Fibroblast of villous mesenchyme (primary cell): ENCODE data around the gene CIAO1. TPM values are rescaled to one million over a fixed set of nuclear protein-coding genes. Genes with fewer than 3 reads are reported as not detected.
A peak's percentile ranks its signal among the peaks of the same experiment; 100 is the strongest.

Source experiments
- DNase-seq: peaks from one replicate; pipeline ENCODE4 v3.0.0-alpha.2; 2010; ENCODE audit warnings: low read depth
- H3K4me3 ChIP-seq: 2 replicates; pipeline ENCODE4 v1.5.1; 2011; ENCODE audit warnings: low read depth, mild to moderate bottlenecking, low read length
- CTCF ChIP-seq: IDR thresholded peaks from 2 replicates; pipeline ENCODE4 v1.5.1; 2012; ENCODE audit warnings: low read depth, mild to moderate bottlenecking, low read length; ENCODE audit not compliant: insufficient read depth
- total RNA-seq: library from RNA; depleted of rRNA; stranded (reverse); fragments of >200 nt; gene quantifications from 2 replicates; pipeline ENCODE4 v1.2.3, GENCODE V29; 2012

The CIAO1 gene
- total RNA-seq, 1 donor, result 108 TPM

- H3K4me3 ChIP-seq, result no peak overlapping the region
- DNase-seq, result no peak
- TF ChIP-seq CTCF, result no peak
These were observed 51.0 kb downstream of the CIAO1 start for GRCh38 chr2:96316999-96317398.

- no peak for DNase-seq
- no peak overlapping the region for H3K4me3 ChIP-seq
- TF ChIP-seq CTCF, result no peak
These were observed 51.6 kb downstream of the CIAO1 start for GRCh38 chr2:96317584-96317997.

- no peak for TF ChIP-seq CTCF
- no peak for DNase-seq
- no peak overlapping the region for H3K4me3 ChIP-seq
These were observed 52.7 kb downstream of the CIAO1 start for GRCh38 chr2:96318723-96319122.

GRCh38 chr2:96319396-96319795 lies 53.4 kb downstream of the CIAO1 start:
- no peak for DNase-seq
- no peak overlapping the region for H3K4me3 ChIP-seq
- no peak for TF ChIP-seq CTCF

GRCh38 chr2:96320326-96320725 lies 54.3 kb downstream of the CIAO1 start:
- DNase-seq, result no peak
- no peak for TF ChIP-seq CTCF

GRCh38 chr2:96320728-96321622 lies 55.0 kb downstream of the CIAO1 start:
- peak; percentile 21 for DNase-seq
- TF ChIP-seq CTCF, result no peak
- peak overlapping the region; percentile 67 for H3K4me3 ChIP-seq

More at GRCh38 chr2:96320326-96320725, 54.3 kb downstream of the CIAO1 start:
- no peak overlapping the region for H3K4me3 ChIP-seq

Other genes with a start within 250 kb of the CIAO1 start
- 1.9 and 3.5 TPM in 2 replicates for gene GPAT2, start 231.3 kb upstream of the CIAO1 start, total RNA-seq
- not detected in 2 replicates for gene ADRA2B, start 149.7 kb upstream of the CIAO1 start, total RNA-seq
- gene ASTL, start 127.7 kb upstream of the CIAO1 start, total RNA-seq, result not detected in 2 replicates
- gene DUSP2, start 120.8 kb upstream of the CIAO1 start, total RNA-seq, result 0.86 and 2.3 TPM in 2 replicates
- 135 and 209 TPM in 2 replicates for gene STARD7, start 57.4 kb upstream of the CIAO1 start, total RNA-seq
- 27.2 and 29.6 TPM in 2 replicates for gene TMEM127, start 228 bp upstream of the CIAO1 start, total RNA-seq
- gene SNRNP200, start 39.3 kb downstream of the CIAO1 start, total RNA-seq, result 39.6 and 39.7 TPM in 2 replicates
- gene ITPRIPL1, start 59.1 kb downstream of the CIAO1 start, total RNA-seq, result 3.2 and 5.2 TPM in 2 replicates
- gene NCAPH, start 69.5 kb downstream of the CIAO1 start, total RNA-seq, result 7.4 and 13.0 TPM in 2 replicates
- gene NEURL3, start 239.1 kb downstream of the CIAO1 start, total RNA-seq, result not detected in 2 replicates